HepG2 (cell line): Measurements from ENCODE around the gene KDM5D. TPM values are rescaled to one million over a fixed set of nuclear protein-coding genes. Genes with fewer than 3 reads are reported as not detected.

Experiments
- CREB1 ChIP-seq, 2 experiments: fragments of 450-650 bp in 1 of 2; IDR thresholded peaks; 2 replicates each; pipeline ENCODE4 v1.6.1; 2016 to 2017; ENCODE audit warnings: control low read depth in 1 of 2, mild to moderate bottlenecking in 1 of 2, missing compliant biosample characterization in 1 of 2, missing genetic modification characterization in 1 of 2
- FOXJ3 ChIP-seq: sonication (generic); formaldehyde crosslinking; IDR thresholded peaks from 2 replicates; pipeline ENCODE4 v1.4.0; 2020; ENCODE audit warnings: missing genetic modification reagents, mild to moderate bottlenecking, borderline replicate concordance
- PAXIP1 ChIP-seq: sonication (generic); formaldehyde crosslinking; conservative IDR thresholded peaks from 2 replicates; pipeline ENCODE4 v1.4.0; 2020; ENCODE audit warnings: mild to moderate bottlenecking, missing genetic modification reagents, moderate library complexity
- polyA plus RNA-seq, 8 experiments: library from polyadenylated mRNA; depleted of rRNA in 3 of 8; stranded (reverse) in 7 of 8; unstranded in 1 of 8; fragments of >200 nt; fragmentation: Illumina TruSeq in 4 of 8; extraction: Trizol in 4 of 8; gene quantifications; 2 replicates each; pipeline versions ENCODE4 v1.2.1 to v1.2.3, GENCODE V29; 2011 to 2016; ENCODE audit warnings: low read depth in 4 of 8, missing spikeins in 1 of 8, mixed read lengths in 1 of 8; ENCODE audit not compliant: insufficient read depth in 1 of 8
- total RNA-seq, 5 experiments: library from RNA; depleted of rRNA; stranded (reverse); fragments of >200 nt; fragmentation: Illumina TruSeq; extraction: Trizol; gene quantifications; 2 replicates each; pipeline ENCODE4 v1.2.3, GENCODE V29; 2016; ENCODE audit warnings: low read depth in 1 of 5

KDM5D gene
- total and polyA plus RNA-seq, 2 of the 13 experiments (the other 11 are each of a cell fraction or from before 2014, with no cell fraction given): 16.6 to 32.7 TPM

GRCh38 chrY:19680821-19681220, 63.7 kb downstream of the KDM5D start (continued):
- TF ChIP-seq PAXIP1 (CRISPR knock-in tag) (peak; percentile 53; the same call in 1 of the 2 replicates), FOXJ3 (CRISPR knock-in tag) (no peak), CREB1 (IDR thresholded peaks at IDR 0.05) (no peak), CREB1 (CRISPR knock-in tag; IDR thresholded peaks at IDR 0.05) (peak; percentile 32; the same call in 1 of the 2 replicates)
